IMR-90 (cell line): Measurements from ENCODE around the gene TEX14. TPM values are rescaled to one million over a fixed set of nuclear protein-coding genes. Genes with fewer than 3 reads are reported as not detected.

Experiments
- ATAC-seq: fragments of 200-7000 bp; cut with Tn5 transposase; 2 replicates; pipeline ENCODE4 v1.9.1; 2020; ENCODE audit warnings: low read depth, mild to moderate bottlenecking, moderate library complexity
- BruUV-seq: library from RNA; stranded (reverse); fragments of 400-500 nt; replicated peaks from 2 replicates; lab custom pipeline; 2021; lab: Mats Ljungman, UMichigan
- CTCF ChIA-PET: fragments of 300-600 bp; formaldehyde crosslinking; extraction: SDS; loops from one replicate; lab custom pipeline; 2021; ENCODE audit warnings: antibody characterized with exemption; lab: Yijun Ruan, JAX
- POLR2A ChIA-PET: fragments of 300-600 bp; sonication (Branson Sonifier 250); formaldehyde crosslinking; loops from one replicate; lab custom pipeline; 2022; ENCODE audit warnings: antibody characterized with exemption; ENCODE audit not compliant: unreplicated experiment; lab: Charles Lee
- DNase-seq: peaks from one replicate; pipeline ENCODE4 v3.0.0; 2013
- H2AFZ ChIP-seq: replicated peaks from 2 replicates; pipeline ENCODE3; 2013; ENCODE audit warnings: low read length, mild to moderate bottlenecking; ENCODE audit not compliant: poor library complexity
- H2AK5ac ChIP-seq: 2 replicates; pipeline ENCODE4 v1.6.1; 2013; ENCODE audit warnings: low read depth, low read length, inconsistent platforms
- H2AK9ac ChIP-seq: replicated peaks from 2 replicates; pipeline ENCODE3; 2013; ENCODE audit warnings: mild to moderate bottlenecking, low read depth, low read length, moderate library complexity; ENCODE audit not compliant: poor library complexity
- H2BK120ac ChIP-seq: 2 replicates; pipeline ENCODE4 v1.6.1; 2013; ENCODE audit warnings: low read depth, low read length, inconsistent platforms
- H2BK15ac ChIP-seq: 3 replicates; pipeline ENCODE4 v1.6.1; 2013; ENCODE audit warnings: low read depth, low read length, inconsistent platforms
- H2BK20ac ChIP-seq: 2 replicates; pipeline ENCODE4 v1.6.1; 2013; ENCODE audit warnings: low read depth, mild to moderate bottlenecking, inconsistent platforms, low read length, moderate library complexity
- H2BK5ac ChIP-seq: 2 replicates; pipeline ENCODE4 v1.6.1; 2013; ENCODE audit warnings: mild to moderate bottlenecking, low read depth, low read length, inconsistent platforms; ENCODE audit not compliant: poor library complexity, severe bottlenecking
- H3K14ac ChIP-seq: replicated peaks from 2 replicates; pipeline ENCODE4 v1.6.1; 2013; ENCODE audit warnings: low read depth, low read length, inconsistent platforms
- H3K18ac ChIP-seq: 2 replicates; pipeline ENCODE4 v1.6.1; 2013; ENCODE audit warnings: low read depth, low read length, control low read depth
- H3K23ac ChIP-seq: 2 replicates; pipeline ENCODE4 v1.6.1; 2013; ENCODE audit warnings: low read depth, low read length, inconsistent platforms
- H3K27ac ChIP-seq: 2 replicates; pipeline ENCODE4 v1.5.1; 2013; ENCODE audit warnings: mild to moderate bottlenecking, control low read depth, low read length; ENCODE audit not compliant: insufficient read depth
- H3K27me3 ChIP-seq: 2 replicates; pipeline ENCODE4 v1.6.1; 2013; ENCODE audit warnings: low read length; ENCODE audit not compliant: control insufficient read depth, insufficient read depth
- H3K36me3 ChIP-seq: 2 replicates; pipeline ENCODE4 v1.6.1; 2013; ENCODE audit warnings: low read length, mixed read lengths; ENCODE audit not compliant: control insufficient read depth, insufficient read depth
- H3K4ac ChIP-seq: 2 replicates; pipeline ENCODE4 v1.6.1; 2013; ENCODE audit warnings: low read depth, low read length, inconsistent platforms
- H3K4me1 ChIP-seq: 2 replicates; pipeline ENCODE4 v1.6.1; 2013; ENCODE audit warnings: low read length, mixed read lengths; ENCODE audit not compliant: control insufficient read depth, insufficient read depth
- H3K4me2 ChIP-seq: 2 replicates; pipeline ENCODE4 v1.6.1; 2013; ENCODE audit warnings: low read depth, mild to moderate bottlenecking, control low read depth, low read length, moderate library complexity
- H3K4me3 ChIP-seq: 2 replicates; pipeline ENCODE4 v1.5.1; 2013; ENCODE audit warnings: low read depth, mild to moderate bottlenecking, control low read depth, low read length, moderate library complexity; ENCODE audit not compliant: insufficient read depth
- H3K56ac ChIP-seq: 2 replicates; pipeline ENCODE4 v1.6.1; 2013; ENCODE audit warnings: low read length, inconsistent platforms; ENCODE audit not compliant: insufficient read depth; ENCODE audit errors: extremely low read depth
- H3K79me1 ChIP-seq, 2 experiments: 2 replicates each; pipeline ENCODE4 v1.6.1; 2013; ENCODE audit warnings: low read length in 2 of 2, inconsistent platforms in 1 of 2, low read depth in 1 of 2
- H3K9ac ChIP-seq: 2 replicates; pipeline ENCODE4 v1.6.1; 2013; ENCODE audit warnings: low read depth, low read length, control low read depth
- H3K9me1 ChIP-seq: 2 replicates; pipeline ENCODE4 v1.6.1; 2013; ENCODE audit warnings: low read length, inconsistent platforms; ENCODE audit not compliant: insufficient read depth
- H3K9me3 ChIP-seq: 2 replicates; pipeline ENCODE4 v1.6.1; 2013; ENCODE audit warnings: low read length; ENCODE audit not compliant: control insufficient read depth, insufficient read depth
- H4K20me1 ChIP-seq: 2 replicates; pipeline ENCODE4 v1.6.1; 2013; ENCODE audit warnings: low read length, inconsistent platforms; ENCODE audit not compliant: insufficient read depth
- H4K5ac ChIP-seq: 2 replicates; pipeline ENCODE4 v1.6.1; 2013; ENCODE audit warnings: mild to moderate bottlenecking, low read depth, low read length, control low read depth
- H4K8ac ChIP-seq, 2 experiments: 2 replicates each; pipeline ENCODE4 v1.6.1; 2013; ENCODE audit warnings: low read depth in 2 of 2, low read length in 2 of 2, control low read depth in 1 of 2, inconsistent platforms in 1 of 2
- H4K91ac ChIP-seq: 2 replicates; pipeline ENCODE4 v1.6.1; 2013; ENCODE audit warnings: low read depth, low read length, inconsistent platforms; ENCODE audit not compliant: insufficient read depth
- POLR2A ChIP-seq: IDR thresholded peaks from 2 replicates; pipeline ENCODE4 v1.6.1; 2012; ENCODE audit warnings: mild to moderate bottlenecking, low read depth, low read length
- SMC3 ChIP-seq: fragments of 150-350 bp; IDR thresholded peaks from 2 replicates; pipeline ENCODE4 v1.6.1; 2016; ENCODE audit warnings: low read depth, mild to moderate bottlenecking, antibody characterized with exemption, low read length, moderate library complexity
- WGBS, 2 experiments: methylation state at CpG; one replicate each; pipeline versions ENCODE4 v1.1.5 to v1.1.7; 2013; ENCODE audit warnings: missing lambda C conversion rate in 2 of 2; ENCODE audit not compliant: insufficient read length in 1 of 2; ENCODE audit errors: extremely low coverage in 2 of 2; 5-methylcytosine and 5-hydroxymethylcytosine counted together
- dilution Hi-C: fragments of 300-500 bp; cut with HindIII; formaldehyde crosslinking; loops from one replicate; pipeline ENCODE4 v1.14.3; 2018; ENCODE audit warnings: low sequenced_read_pairs; ENCODE audit not compliant: unreplicated experiment
- in situ Hi-C: fragments of 300-500 bp; cut with MboI; formaldehyde crosslinking; loops from 3 replicates; pipeline ENCODE4 v1.14.3; 2019; ENCODE audit warnings: low sequenced_read_pairs, inconsistent platforms, mixed read lengths
- intact Hi-C: fragments of 100-400 bp; cut with micrococcal nuclease; formaldehyde crosslinking; loops from 2 replicates; pipeline ENCODE4 v1.10.0; 2022
- polyA plus RNA-seq, 3 experiments: library from polyadenylated mRNA; depleted of rRNA; stranded (reverse); fragments of >200 nt; gene quantifications; 2 replicates each; pipeline ENCODE4 v1.2.3, GENCODE V29; 2012; ENCODE audit warnings: low replicate concordance in 1 of 3
- total RNA-seq: library from RNA; depleted of rRNA; stranded (reverse); fragments of >200 nt; gene quantifications from 2 replicates; pipeline ENCODE4 v1.2.3, GENCODE V29; 2012
- TF ChIP-seq, protein P1 (sequence below): conservative IDR thresholded peaks from 2 replicates; pipeline ENCODE4 v1.5.1; 2012; ENCODE audit warnings: mild to moderate bottlenecking, low read depth, low read length, improper control_type of control experiment

Gene TEX14
- total and polyA plus RNA-seq, 2 of the 4 experiments (the other 2 are of a cell fraction) = not detected

DNA sequence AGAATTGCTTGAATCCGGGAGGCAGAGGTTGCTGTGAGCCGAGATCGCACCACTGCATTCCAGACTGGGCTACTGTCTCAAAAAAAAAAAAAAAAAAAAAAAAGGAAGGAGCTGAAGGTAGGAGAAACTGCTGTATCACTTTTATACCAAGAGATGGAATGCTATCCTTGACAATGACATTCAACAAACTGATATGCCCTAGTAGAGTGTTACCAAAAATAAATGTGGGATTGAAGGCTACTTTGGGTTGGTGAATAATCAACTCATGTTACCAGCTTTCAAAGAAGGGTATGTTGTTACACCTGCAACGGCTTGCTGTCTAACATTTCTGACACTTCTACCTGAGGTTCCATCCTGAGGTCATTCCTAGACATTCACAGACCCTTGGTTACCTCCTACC lies 84.9 kb downstream of the TEX14 start:
- dilution Hi-C loops = no loop called here
- intact Hi-C loops = no loop called here
- TF ChIP-seq POLR2A (no peak), SMC3 (no peak)
- TF ChIP-seq, protein P1, sequence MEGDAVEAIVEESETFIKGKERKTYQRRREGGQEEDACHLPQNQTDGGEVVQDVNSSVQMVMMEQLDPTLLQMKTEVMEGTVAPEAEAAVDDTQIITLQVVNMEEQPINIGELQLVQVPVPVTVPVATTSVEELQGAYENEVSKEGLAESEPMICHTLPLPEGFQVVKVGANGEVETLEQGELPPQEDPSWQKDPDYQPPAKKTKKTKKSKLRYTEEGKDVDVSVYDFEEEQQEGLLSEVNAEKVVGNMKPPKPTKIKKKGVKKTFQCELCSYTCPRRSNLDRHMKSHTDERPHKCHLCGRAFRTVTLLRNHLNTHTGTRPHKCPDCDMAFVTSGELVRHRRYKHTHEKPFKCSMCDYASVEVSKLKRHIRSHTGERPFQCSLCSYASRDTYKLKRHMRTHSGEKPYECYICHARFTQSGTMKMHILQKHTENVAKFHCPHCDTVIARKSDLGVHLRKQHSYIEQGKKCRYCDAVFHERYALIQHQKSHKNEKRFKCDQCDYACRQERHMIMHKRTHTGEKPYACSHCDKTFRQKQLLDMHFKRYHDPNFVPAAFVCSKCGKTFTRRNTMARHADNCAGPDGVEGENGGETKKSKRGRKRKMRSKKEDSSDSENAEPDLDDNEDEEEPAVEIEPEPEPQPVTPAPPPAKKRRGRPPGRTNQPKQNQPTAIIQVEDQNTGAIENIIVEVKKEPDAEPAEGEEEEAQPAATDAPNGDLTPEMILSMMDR = no peak
- Histone ChIP-seq H2AK9ac (no peak overlapping the region), H4K5ac (no peak overlapping the region), H3K4me3 (no peak overlapping the region), H3K4ac (no peak overlapping the region), H2BK120ac (no peak overlapping the region), H3K18ac (no peak overlapping the region), H3K9ac (no peak overlapping the region), H3K36me3 (no peaks in the 10 kb centered on the region), H2BK20ac (no peak overlapping the region), H3K4me2 (no peak overlapping the region), H3K79me1 (no peaks in the 10 kb centered on the region), H3K4me1 (no peaks in the 10 kb centered on the region), H3K56ac (no peak overlapping the region), H4K91ac (no peak overlapping the region), H2AFZ (no peak overlapping the region), H4K8ac (no peak overlapping the region), H3K9me3 (no peaks in the 10 kb centered on the region), H3K23ac (no peak overlapping the region), H2AK5ac (no peak overlapping the region), H4K20me1 (no peaks in the 10 kb centered on the region), H2BK5ac (no peak overlapping the region), H3K9me1 (no peaks in the 10 kb centered on the region), H3K27ac (no peak overlapping the region), H2BK15ac (no peak overlapping the region), H3K27me3 (peaks cover 2% of the 10 kb centered on the region), H3K14ac (no peak overlapping the region)
- DNase-seq (no peak), ATAC-seq (no peak)
- in situ Hi-C loops = no loop called here
- WGBS, 2 experiments = no CpG with 5 or more reads among the region's 4 CpGs
- ChIA-PET CTCF (no interaction called here), POLR2A (no interaction called here)
- BruUV-seq = no TSS peak
